ENCODE data around the gene BAIAP2L2.

BAIAP2L2 gene

GRCh38 chr22:38040953-38041759, 69.3 kb downstream of the BAIAP2L2 start:
- H3K18ac ChIP-seq (ENCODE audit: low read length), result peak overlapping the region; percentile 57
- no peak overlapping the region for H3K4ac ChIP-seq (ENCODE audit: low read length)
- H2BK12ac ChIP-seq (ENCODE audit: low read length), result no peak overlapping the region
- no peak overlapping the region for H2BK120ac ChIP-seq (ENCODE audit: low read depth, low read length)
- H2BK5ac ChIP-seq (ENCODE audit: low read length), result no peak overlapping the region
- H3K9me3 ChIP-seq (replicated peaks in 1 of 2; ENCODE audit: control insufficient read depth in 2 of 2, insufficient read depth in 1 of 2, low read depth in 1 of 2, low read length in 2 of 2), result no peaks in the 10 kb centered on the region
- no peak overlapping the region for H3K4me2 ChIP-seq (ENCODE audit: insufficient read depth, low read length, poor library complexity, severe bottlenecking)
- peak overlapping the region; percentile 73 for H2AK5ac ChIP-seq (ENCODE audit: low read depth, low read length)
- H3K14ac ChIP-seq (ENCODE audit: low read length), result no peak overlapping the region
- no peaks in the 10 kb centered on the region for H3K27me3 ChIP-seq (ENCODE audit: control insufficient read depth in 3 of 3, insufficient read depth in 3 of 3, low read depth in 1 of 3, low read length in 3 of 3)
- no peak for DNase-seq (ENCODE audit: low spot score)
- H3K4me3 ChIP-seq (ENCODE audit: low read length in 2 of 2), result no peak overlapping the region
- H3K79me1 ChIP-seq (ENCODE audit: low read depth, low read length), result no peaks in the 10 kb centered on the region
- no CpG with 5 or more reads among the region's 20 CpGs for WGBS, 2 donors (ENCODE audit: extremely low coverage in 2 of 2, insufficient read length in 2 of 2, insufficient replicate concordance in 1 of 2)
- H3K36me3 ChIP-seq (replicated peaks in 1 of 2; ENCODE audit: control insufficient read depth in 2 of 2, insufficient read depth in 2 of 2, low read length in 2 of 2), result no peaks in the 10 kb centered on the region
- peaks cover 7 to 10% of the 10 kb centered on the region in 2 donors for H3K4me1 ChIP-seq (ENCODE audit: control insufficient read depth in 2 of 2, insufficient read depth in 1 of 2, low read depth in 1 of 2, low read length in 2 of 2)
- no peak overlapping the region for H2AFZ ChIP-seq (ENCODE audit: low read length)
- no peak overlapping the region for H4K91ac ChIP-seq (ENCODE audit: low read depth, low read length, poor library complexity)
- no peak overlapping the region for H4K8ac ChIP-seq (ENCODE audit: low read depth, low read length)
- no peak overlapping the region for H3K27ac ChIP-seq (replicated peaks; ENCODE audit: low read length)
- H3K9ac ChIP-seq (ENCODE audit: low read depth, low read length, poor library complexity), result peak overlapping the region; percentile 18
- no peak overlapping the region for H3K23ac ChIP-seq (ENCODE audit: low read depth, low read length, poor library complexity)
- H2BK15ac ChIP-seq (ENCODE audit: low read length), result no peak overlapping the region

- H2AK5ac ChIP-seq (ENCODE audit: low read depth, low read length), result peak overlapping the region; percentile 94
- H3K4ac ChIP-seq (ENCODE audit: low read length), result no peak overlapping the region
- no peak overlapping the region for H2BK120ac ChIP-seq (ENCODE audit: low read depth, low read length)
- no peaks in the 10 kb centered on the region for H3K9me3 ChIP-seq (replicated peaks in 1 of 2; ENCODE audit: control insufficient read depth in 2 of 2, insufficient read depth in 1 of 2, low read depth in 1 of 2, low read length in 2 of 2)
- peak overlapping the region; percentile 53 for H2AFZ ChIP-seq (ENCODE audit: low read length)
- H3K9ac ChIP-seq (ENCODE audit: low read depth, low read length, poor library complexity), result no peak overlapping the region
- peaks cover 16 to 22% of the 10 kb centered on the region in 2 donors for H3K4me1 ChIP-seq (ENCODE audit: control insufficient read depth in 2 of 2, insufficient read depth in 1 of 2, low read depth in 1 of 2, low read length in 2 of 2)
- H3K18ac ChIP-seq (ENCODE audit: low read length), result peak overlapping the region; percentile 83
- no peak overlapping the region for H4K91ac ChIP-seq (ENCODE audit: low read depth, low read length, poor library complexity)
- H3K36me3 ChIP-seq (replicated peaks in 1 of 2; ENCODE audit: control insufficient read depth in 2 of 2, insufficient read depth in 2 of 2, low read length in 2 of 2), result no peaks in the 10 kb centered on the region
- H2BK5ac ChIP-seq (ENCODE audit: low read length), result no peak overlapping the region
- no peak overlapping the region for H4K8ac ChIP-seq (ENCODE audit: low read depth, low read length)
- H3K14ac ChIP-seq (ENCODE audit: low read length), result peak overlapping the region; percentile 57
- no CpG with 5 or more reads among the region's 46 CpGs for WGBS, 2 donors (ENCODE audit: extremely low coverage in 2 of 2, insufficient read length in 2 of 2, insufficient replicate concordance in 1 of 2)
- H3K27me3 ChIP-seq (ENCODE audit: control insufficient read depth in 3 of 3, insufficient read depth in 3 of 3, low read depth in 1 of 3, low read length in 3 of 3), result no peaks in the 10 kb centered on the region
- H3K4me2 ChIP-seq (ENCODE audit: insufficient read depth, low read length, poor library complexity, severe bottlenecking), result no peak overlapping the region
- peak overlapping the region; percentile 39 for H3K23ac ChIP-seq (ENCODE audit: low read depth, low read length, poor library complexity)
- no peak overlapping the region for H2BK12ac ChIP-seq (ENCODE audit: low read length)
- H3K4me3 ChIP-seq (ENCODE audit: low read length in 2 of 2), result no peak overlapping the region
- DNase-seq (ENCODE audit: low spot score), result no peak
- H3K79me1 ChIP-seq (ENCODE audit: low read depth, low read length), result no peaks in the 10 kb centered on the region
- H3K27ac ChIP-seq (replicated peaks; ENCODE audit: low read length), result no peak overlapping the region
- peak overlapping the region; percentile 52 for H2BK15ac ChIP-seq (ENCODE audit: low read length)
These were observed 71.3 kb downstream of the BAIAP2L2 start for GRCh38 chr22:38038890-38039812.

- H2AFZ ChIP-seq (ENCODE audit: low read length), result no peak overlapping the region
- no peak overlapping the region for H3K4me2 ChIP-seq (ENCODE audit: insufficient read depth, low read length, poor library complexity, severe bottlenecking)
- WGBS, 2 donors (ENCODE audit: extremely low coverage in 2 of 2, insufficient read length in 2 of 2, insufficient replicate concordance in 1 of 2), result no CpG with 5 or more reads among the region's 23 CpGs
- no peaks in the 10 kb centered on the region for H3K79me1 ChIP-seq (ENCODE audit: low read depth, low read length)
- H3K23ac ChIP-seq (ENCODE audit: low read depth, low read length, poor library complexity), result no peak overlapping the region
- H3K18ac ChIP-seq (ENCODE audit: low read length), result peak overlapping the region; percentile 44
- no peak overlapping the region for H3K27ac ChIP-seq (replicated peaks; ENCODE audit: low read length)
- no peaks in the 10 kb centered on the region for H3K9me3 ChIP-seq (replicated peaks in 1 of 2; ENCODE audit: control insufficient read depth in 2 of 2, insufficient read depth in 1 of 2, low read depth in 1 of 2, low read length in 2 of 2)
- peak overlapping the region; percentile 68 for H2BK5ac ChIP-seq (ENCODE audit: low read length)
- peaks cover 22 to 29% of the 10 kb centered on the region in 2 donors for H3K4me1 ChIP-seq (ENCODE audit: control insufficient read depth in 2 of 2, insufficient read depth in 1 of 2, low read depth in 1 of 2, low read length in 2 of 2)
- no peak overlapping the region for H4K91ac ChIP-seq (ENCODE audit: low read depth, low read length, poor library complexity)
- no peak overlapping the region for H3K4me3 ChIP-seq (ENCODE audit: low read length in 2 of 2)
- no peaks in the 10 kb centered on the region for H3K27me3 ChIP-seq (ENCODE audit: control insufficient read depth in 3 of 3, insufficient read depth in 3 of 3, low read depth in 1 of 3, low read length in 3 of 3)
- H2AK5ac ChIP-seq (ENCODE audit: low read depth, low read length), result peak overlapping the region; percentile 14
- H3K36me3 ChIP-seq (replicated peaks in 1 of 2; ENCODE audit: control insufficient read depth in 2 of 2, insufficient read depth in 2 of 2, low read length in 2 of 2), result no peaks in the 10 kb centered on the region
- H2BK12ac ChIP-seq (ENCODE audit: low read length), result peak overlapping the region; percentile 93
- no peak overlapping the region for H3K14ac ChIP-seq (ENCODE audit: low read length)
- H2BK120ac ChIP-seq (ENCODE audit: low read depth, low read length), result no peak overlapping the region
- H3K9ac ChIP-seq (ENCODE audit: low read depth, low read length, poor library complexity), result no peak overlapping the region
- no peak overlapping the region for H3K4ac ChIP-seq (ENCODE audit: low read length)
- H4K8ac ChIP-seq (ENCODE audit: low read depth, low read length), result no peak overlapping the region
- no peak for DNase-seq (ENCODE audit: low spot score)
- peak overlapping the region; percentile 52 for H2BK15ac ChIP-seq (ENCODE audit: low read length)
These were observed 72.1 kb downstream of the BAIAP2L2 start for GRCh38 chr22:38038426-38038825.

Data from neuronal stem cell (in vitro differentiated cells).